ENCODE data around the gene GLIPR1.

DNA sequence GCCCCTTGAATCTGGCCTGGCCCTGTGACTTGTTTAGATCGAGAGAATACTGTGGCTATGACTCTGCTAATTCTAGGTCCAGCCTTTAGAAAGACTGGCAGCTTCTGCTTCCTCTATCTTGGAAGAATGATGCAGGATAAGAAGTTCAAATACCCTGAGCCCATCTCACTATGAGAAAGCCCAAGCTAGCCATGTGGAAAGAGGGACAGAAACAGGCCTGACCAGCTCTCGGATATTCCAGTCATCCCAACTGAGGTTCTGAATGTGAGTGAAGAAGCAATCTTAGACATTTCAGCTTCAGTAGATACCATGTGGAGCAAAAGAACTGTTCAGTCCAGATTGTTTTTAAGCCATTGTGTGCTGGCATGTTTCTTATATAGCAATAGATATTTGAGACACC is 48.1 kb downstream of the GLIPR1 start:
- TF ChIP-seq POLR2A (IDR thresholded peaks at IDR 0.05) (no peak), EP300 (IDR thresholded peaks at IDR 0.05) (no peak)
- TF ChIP-seq, protein P1, sequence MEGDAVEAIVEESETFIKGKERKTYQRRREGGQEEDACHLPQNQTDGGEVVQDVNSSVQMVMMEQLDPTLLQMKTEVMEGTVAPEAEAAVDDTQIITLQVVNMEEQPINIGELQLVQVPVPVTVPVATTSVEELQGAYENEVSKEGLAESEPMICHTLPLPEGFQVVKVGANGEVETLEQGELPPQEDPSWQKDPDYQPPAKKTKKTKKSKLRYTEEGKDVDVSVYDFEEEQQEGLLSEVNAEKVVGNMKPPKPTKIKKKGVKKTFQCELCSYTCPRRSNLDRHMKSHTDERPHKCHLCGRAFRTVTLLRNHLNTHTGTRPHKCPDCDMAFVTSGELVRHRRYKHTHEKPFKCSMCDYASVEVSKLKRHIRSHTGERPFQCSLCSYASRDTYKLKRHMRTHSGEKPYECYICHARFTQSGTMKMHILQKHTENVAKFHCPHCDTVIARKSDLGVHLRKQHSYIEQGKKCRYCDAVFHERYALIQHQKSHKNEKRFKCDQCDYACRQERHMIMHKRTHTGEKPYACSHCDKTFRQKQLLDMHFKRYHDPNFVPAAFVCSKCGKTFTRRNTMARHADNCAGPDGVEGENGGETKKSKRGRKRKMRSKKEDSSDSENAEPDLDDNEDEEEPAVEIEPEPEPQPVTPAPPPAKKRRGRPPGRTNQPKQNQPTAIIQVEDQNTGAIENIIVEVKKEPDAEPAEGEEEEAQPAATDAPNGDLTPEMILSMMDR (IDR thresholded peaks at IDR 0.05) = no peak
